GM12875 (cell line): ENCODE data around the gene TMF1.
A peak's percentile ranks its signal among the peaks of the same experiment; 100 is the strongest.

Source experiments
- H3K4me3 ChIP-seq: one replicate; pipeline ENCODE4 v1.5.1; 2011; ENCODE audit warnings: low read depth, low read length, control low read depth
- TF ChIP-seq, protein P1 (sequence below): IDR thresholded peaks from 2 replicates; pipeline ENCODE4 v1.5.1; 2011; ENCODE audit warnings: low read depth, mild to moderate bottlenecking, control low read depth, inconsistent platforms, low read length, moderate library complexity, borderline replicate concordance; ENCODE audit not compliant: insufficient read depth

TMF1 gene

GRCh38 chr3:69013253-69014021, 38.7 kb downstream of the TMF1 start, which contains the start of gene EOGT:
Gene EOGT (minus strand): TSS chr3:69013684. CDS start chr3:69009846, 3,838 bp downstream.
- H3K4me3 ChIP-seq, result peak within 1 kb of the TSS; percentile 92
- TF ChIP-seq, protein P1, sequence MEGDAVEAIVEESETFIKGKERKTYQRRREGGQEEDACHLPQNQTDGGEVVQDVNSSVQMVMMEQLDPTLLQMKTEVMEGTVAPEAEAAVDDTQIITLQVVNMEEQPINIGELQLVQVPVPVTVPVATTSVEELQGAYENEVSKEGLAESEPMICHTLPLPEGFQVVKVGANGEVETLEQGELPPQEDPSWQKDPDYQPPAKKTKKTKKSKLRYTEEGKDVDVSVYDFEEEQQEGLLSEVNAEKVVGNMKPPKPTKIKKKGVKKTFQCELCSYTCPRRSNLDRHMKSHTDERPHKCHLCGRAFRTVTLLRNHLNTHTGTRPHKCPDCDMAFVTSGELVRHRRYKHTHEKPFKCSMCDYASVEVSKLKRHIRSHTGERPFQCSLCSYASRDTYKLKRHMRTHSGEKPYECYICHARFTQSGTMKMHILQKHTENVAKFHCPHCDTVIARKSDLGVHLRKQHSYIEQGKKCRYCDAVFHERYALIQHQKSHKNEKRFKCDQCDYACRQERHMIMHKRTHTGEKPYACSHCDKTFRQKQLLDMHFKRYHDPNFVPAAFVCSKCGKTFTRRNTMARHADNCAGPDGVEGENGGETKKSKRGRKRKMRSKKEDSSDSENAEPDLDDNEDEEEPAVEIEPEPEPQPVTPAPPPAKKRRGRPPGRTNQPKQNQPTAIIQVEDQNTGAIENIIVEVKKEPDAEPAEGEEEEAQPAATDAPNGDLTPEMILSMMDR, result peak; percentile 72

- H3K4me3 ChIP-seq, result peak overlapping the region; percentile 92
- TF ChIP-seq, protein P1, result no peak; the same call in 1 of the 2 replicates
Observed at GRCh38 chr3:69012800-69013252, 39.3 kb downstream of the TMF1 start.

GRCh38 chr3:69012100-69012799, 39.9 kb downstream of the TMF1 start:
- TF ChIP-seq, protein P1, result no peak
- H3K4me3 ChIP-seq, result no peak overlapping the region

DNA sequence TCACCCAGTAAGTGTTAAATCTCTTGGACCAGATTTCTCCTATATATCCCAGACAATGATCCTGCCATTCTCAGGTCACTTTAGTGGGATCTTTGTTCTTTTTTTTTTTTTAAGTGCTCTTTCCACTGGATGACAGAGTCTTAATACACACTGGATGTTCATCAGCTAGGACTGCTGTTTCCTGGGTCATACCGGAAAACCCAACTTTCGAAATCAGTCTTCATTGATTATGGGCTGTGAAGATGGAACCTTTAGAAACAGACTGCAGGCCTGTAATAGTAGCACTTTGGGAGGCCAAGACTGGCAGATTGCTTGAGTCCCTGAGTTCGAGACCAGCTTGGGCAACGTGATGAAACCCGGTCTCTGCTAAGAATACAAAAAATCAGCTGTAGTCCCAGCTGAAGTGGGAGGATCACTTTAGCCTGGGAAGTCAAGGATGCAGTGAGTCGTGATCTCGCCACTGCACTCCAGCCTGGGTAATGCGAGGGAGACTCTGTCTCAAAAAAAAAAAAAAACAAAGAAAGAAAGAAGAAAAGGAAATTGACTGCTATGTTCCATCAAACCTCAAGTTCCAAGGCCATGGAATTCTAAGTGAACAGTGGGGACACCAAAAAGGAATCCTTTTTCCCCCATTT, 40.9 kb downstream of the TMF1 start:
- H3K4me3 ChIP-seq, result no peak overlapping the region
- TF ChIP-seq, protein P1, result no peak

DNA sequence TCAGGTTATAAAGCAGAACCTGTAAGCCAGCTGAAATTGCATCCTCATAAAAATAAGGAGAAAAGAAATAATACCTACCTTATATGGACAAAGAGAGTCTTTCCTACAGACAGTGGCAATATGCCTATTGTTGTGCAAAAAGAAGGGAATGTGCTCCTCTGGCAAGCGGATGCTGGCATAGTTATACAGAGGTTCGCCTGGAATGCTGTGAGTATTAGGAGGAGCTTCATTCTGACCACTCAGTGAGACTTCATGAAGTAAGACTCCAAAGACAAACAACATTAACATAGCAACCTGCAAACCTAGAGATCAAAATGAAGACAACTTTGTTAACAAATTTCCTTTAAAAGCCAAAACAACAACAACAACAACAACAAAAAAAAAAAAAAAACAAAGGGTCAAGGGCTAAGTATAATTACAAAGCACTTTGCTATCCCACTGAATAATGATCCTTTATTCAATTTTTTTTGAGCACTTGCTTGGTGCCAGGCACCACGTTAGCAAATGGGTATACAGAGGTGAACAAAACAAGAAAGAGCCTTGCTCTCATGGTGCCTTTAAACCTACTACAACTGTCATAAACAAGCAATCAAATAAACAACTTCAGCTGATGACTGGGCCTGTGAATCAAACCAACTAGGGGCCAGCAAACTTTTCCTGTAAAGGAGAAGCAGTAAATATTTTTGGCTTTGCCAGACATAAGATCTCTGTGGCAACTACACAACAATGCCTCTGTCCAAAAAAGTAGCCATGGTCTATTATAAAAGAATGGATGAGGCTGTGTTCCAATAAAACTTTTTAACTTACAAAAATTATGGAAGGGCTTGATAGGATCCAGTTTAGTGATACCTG, 42.3 kb downstream of the TMF1 start:
- H3K4me3 ChIP-seq, result no peak overlapping the region
- TF ChIP-seq, protein P1, result no peak

- no peak overlapping the region for H3K4me3 ChIP-seq
Observed at GRCh38 chr3:69008980-69009379, 43.2 kb downstream of the TMF1 start.

More at GRCh38 chr3:69008980-69009379, 43.2 kb downstream of the TMF1 start:
- TF ChIP-seq, protein P1, result no peak
